ENCODE results near the gene CDYL. TPM values are rescaled to one million over a fixed set of nuclear protein-coding genes. Genes with fewer than 3 reads are reported as not detected.

CDYL gene
- total and polyA plus RNA-seq, 4 donors = 3.3 to 25.4 (median 11.0) TPM

GRCh38 chr6:4931530-4932227 is 155.5 kb downstream of the CDYL start:
- TF ChIP-seq ZBTB33 (IDR thresholded peaks at IDR 0.05) = no peak
- no peak for TF ChIP-seq ATF3 (IDR thresholded peaks at IDR 0.05)
- TF ChIP-seq HNF4A (conservative IDR thresholded peaks at IDR 0.05) = no peak
- no peak for TF ChIP-seq JUND (IDR thresholded peaks at IDR 0.05)
- no peak for TF ChIP-seq FOXA1 (IDR thresholded peaks at IDR 0.05)
- TF ChIP-seq HNF4G (IDR thresholded peaks at IDR 0.05) = no peak
- TF ChIP-seq RXRA (IDR thresholded peaks at IDR 0.05) = no peak
- no peak for TF ChIP-seq CTCF (IDR thresholded peaks at IDR 0.05; ENCODE audit: low read depth, low read length, missing input control)
- TF ChIP-seq TAF1 (conservative IDR thresholded peaks at IDR 0.05) = no peak
- no peak for TF ChIP-seq NR2F2 (IDR thresholded peaks at IDR 0.05)
- no peak for TF ChIP-seq EGR1 (IDR thresholded peaks at IDR 0.05; ENCODE audit: low read depth in 2 of 2)
- TF ChIP-seq RAD21 (IDR thresholded peaks at IDR 0.05) = no peak
- TF ChIP-seq MAX (IDR thresholded peaks at IDR 0.05) = no peak
- no peak for TF ChIP-seq FOXA2 (IDR thresholded peaks at IDR 0.05)
- TF ChIP-seq YY1 (IDR thresholded peaks at IDR 0.05) = no peak
- TF ChIP-seq SP1 (IDR thresholded peaks at IDR 0.05) = no peak
- TF ChIP-seq GABPA (IDR thresholded peaks at IDR 0.05 in 1 of 2, conservative IDR thresholded peaks at IDR 0.05 in 1 of 2) = no peak
- no peak overlapping the region for H3K4me3 ChIP-seq (ENCODE audit: low read depth in 1 of 3, low read length in 3 of 3)
- 82% methylated on average over 11 of the region's 11 CpGs for WGBS
- peaks cover 0 to 3% (median 0%) of the 10 kb centered on the region in 4 donors for H3K4me1 ChIP-seq (ENCODE audit: control insufficient read depth in 4 of 4, insufficient read depth in 4 of 4, low read length in 3 of 4)
- H3K9ac ChIP-seq (ENCODE audit: low read depth in 1 of 2, low read length in 2 of 2) = no peak overlapping the region
- H3K9me3 ChIP-seq (ENCODE audit: control insufficient read depth in 4 of 4, low read length in 3 of 4) = no peaks in the 10 kb centered on the region
- H3K27me3 ChIP-seq (ENCODE audit: control insufficient read depth in 4 of 4, insufficient read depth in 4 of 4, low read length in 3 of 4) = no peaks in the 10 kb centered on the region
- H3K36me3 ChIP-seq (ENCODE audit: control insufficient read depth in 4 of 4, insufficient read depth in 3 of 4, low read depth in 1 of 4, low read length in 3 of 4) = no peaks in the 10 kb centered on the region
- no peak for DNase-seq (ENCODE audit: low spot score)
- no peak overlapping the region for H3K27ac ChIP-seq (ENCODE audit: low read depth in 1 of 2, low read length in 2 of 2)

- Histone ChIP-seq H3K4me3 (ENCODE audit: low read depth in 1 of 3, low read length in 3 of 3) (no peak overlapping the region), H3K27ac (ENCODE audit: low read depth in 1 of 2, low read length in 2 of 2) (no peak overlapping the region), H3K4me1 (ENCODE audit: control insufficient read depth in 4 of 4, insufficient read depth in 4 of 4, low read length in 3 of 4) (peaks cover 0 to 3% (median 0%) of the 10 kb centered on the region in 4 donors), H3K9ac (ENCODE audit: low read depth in 1 of 2, low read length in 2 of 2) (no peak overlapping the region), H3K36me3 (ENCODE audit: control insufficient read depth in 4 of 4, insufficient read depth in 3 of 4, low read depth in 1 of 4, low read length in 3 of 4) (no peaks in the 10 kb centered on the region), H3K9me3 (ENCODE audit: control insufficient read depth in 4 of 4, low read length in 3 of 4) (no peaks in the 10 kb centered on the region), H3K27me3 (ENCODE audit: control insufficient read depth in 4 of 4, insufficient read depth in 4 of 4, low read length in 3 of 4) (no peaks in the 10 kb centered on the region)
- DNase-seq (ENCODE audit: low spot score) = no peak
- 89% methylated on average over 8 of the region's 8 CpGs for WGBS
- TF ChIP-seq TAF1 (conservative IDR thresholded peaks at IDR 0.05) = no peak
- no peak for TF ChIP-seq RXRA (IDR thresholded peaks at IDR 0.05)
- no peak for TF ChIP-seq ATF3 (IDR thresholded peaks at IDR 0.05)
- no peak for TF ChIP-seq FOXA1 (IDR thresholded peaks at IDR 0.05)
- TF ChIP-seq JUND (IDR thresholded peaks at IDR 0.05) = no peak
- no peak for TF ChIP-seq NR2F2 (IDR thresholded peaks at IDR 0.05)
- no peak for TF ChIP-seq GABPA (IDR thresholded peaks at IDR 0.05 in 1 of 2, conservative IDR thresholded peaks at IDR 0.05 in 1 of 2)
- TF ChIP-seq CTCF (IDR thresholded peaks at IDR 0.05; ENCODE audit: low read depth, low read length, missing input control) = no peak
- no peak for TF ChIP-seq EGR1 (IDR thresholded peaks at IDR 0.05; ENCODE audit: low read depth in 2 of 2)
- TF ChIP-seq MAX (IDR thresholded peaks at IDR 0.05) = no peak
- TF ChIP-seq SP1 (IDR thresholded peaks at IDR 0.05) = no peak
- no peak for TF ChIP-seq RAD21 (IDR thresholded peaks at IDR 0.05)
- no peak for TF ChIP-seq FOXA2 (IDR thresholded peaks at IDR 0.05)
- no peak for TF ChIP-seq YY1 (IDR thresholded peaks at IDR 0.05)
- no peak for TF ChIP-seq HNF4G (IDR thresholded peaks at IDR 0.05)
- TF ChIP-seq REST (IDR thresholded peaks at IDR 0.05) = no peak
- no peak for TF ChIP-seq HNF4A (conservative IDR thresholded peaks at IDR 0.05)
These were observed 156.2 kb downstream of the CDYL start for GRCh38 chr6:4932228-4932903.

Measured in liver (tissue), 9 donors.